Keratinocyte (primary cell): ENCODE measurements around the gene CPNE4. TPM values are rescaled to one million over a fixed set of nuclear protein-coding genes. Genes with fewer than 3 reads are reported as not detected.

Experiments used
- DNase-seq: peaks from one replicate; pipeline ENCODE4 v3.0.0-alpha.2; 2011; ENCODE audit warnings: low read depth, missing footprints, low spot score
- FAIRE-seq: peaks from 2 replicates; lab custom pipeline; 2011; peaks lifted over from hg19 to GRCh38; lab: Jason Lieb, UNC
- H2AFZ ChIP-seq: 2 replicates; pipeline ENCODE4 v1.6.0; 2012; ENCODE audit warnings: low read length, control low read depth, inconsistent platforms; ENCODE audit not compliant: control insufficient read depth
- H3K27ac ChIP-seq: 2 replicates; pipeline ENCODE4 v1.5.1; 2011; ENCODE audit warnings: low read length; ENCODE audit not compliant: control insufficient read depth, insufficient read depth
- H3K27me3 ChIP-seq: 3 replicates; pipeline ENCODE4 v1.6.0; 2011; ENCODE audit warnings: low read length; ENCODE audit not compliant: control insufficient read depth, insufficient read depth; ENCODE audit errors: extremely low read depth
- H3K36me3 ChIP-seq, 2 experiments: 2 replicates in 1 of 2; 3 replicates in 1 of 2; pipeline ENCODE4 v1.5.1; 2011; ENCODE audit warnings: low read length in 2 of 2, mild to moderate bottlenecking in 1 of 2; ENCODE audit not compliant: control insufficient read depth in 2 of 2, insufficient read depth in 2 of 2; ENCODE audit errors: extremely low read depth in 1 of 2
- H3K4me1 ChIP-seq: 3 replicates; pipeline ENCODE4 v1.5.1; 2011; ENCODE audit warnings: low read length; ENCODE audit not compliant: control insufficient read depth, insufficient read depth; ENCODE audit errors: extremely low read depth
- H3K4me2 ChIP-seq: 3 replicates; pipeline ENCODE4 v1.6.0; 2011; ENCODE audit warnings: low read depth, low read length; ENCODE audit not compliant: control insufficient read depth, insufficient read depth; ENCODE audit errors: extremely low read depth
- H3K4me3 ChIP-seq, 3 experiments: fragments of 200-600 bp in 1 of 3; sonication (generic) in 1 of 3; 2 replicates in 2 of 3; 3 replicates in 1 of 3; pipeline ENCODE4 v1.5.1; 2011 to 2016; ENCODE audit warnings: low read length in 3 of 3, mild to moderate bottlenecking in 3 of 3, control low read depth in 2 of 3, inconsistent platforms in 1 of 3, low read depth in 1 of 3, mixed read lengths in 1 of 3, mixed run types in 1 of 3, moderate library complexity in 1 of 3; ENCODE audit not compliant: control insufficient read depth in 2 of 3, insufficient read depth in 2 of 3; ENCODE audit errors: extremely low read depth in 1 of 3
- H3K79me2 ChIP-seq: 2 replicates; pipeline ENCODE4 v1.6.0; 2012; ENCODE audit warnings: low read length; ENCODE audit not compliant: control insufficient read depth, insufficient read depth
- H3K9ac ChIP-seq: 3 replicates; pipeline ENCODE4 v1.6.0; 2011; ENCODE audit warnings: low read length; ENCODE audit not compliant: control insufficient read depth, insufficient read depth; ENCODE audit errors: extremely low read depth
- H3K9me1 ChIP-seq: 3 replicates; pipeline ENCODE4 v1.6.0; 2011; ENCODE audit warnings: low read length; ENCODE audit not compliant: control insufficient read depth, insufficient read depth; ENCODE audit errors: extremely low read depth
- H3K9me3 ChIP-seq: 2 replicates; pipeline ENCODE4 v1.5.1; 2012; ENCODE audit warnings: low read depth, low read length; ENCODE audit not compliant: control insufficient read depth
- H4K20me1 ChIP-seq: 3 replicates; pipeline ENCODE4 v1.6.0; 2011; ENCODE audit warnings: low read length; ENCODE audit not compliant: control insufficient read depth, insufficient read depth; ENCODE audit errors: extremely low read depth
- CTCF ChIP-seq, 3 experiments: IDR thresholded peaks in 1 of 3; conservative IDR thresholded peaks in 1 of 3; optimal IDR thresholded peaks in 1 of 3; 2 replicates in 2 of 3; 3 replicates in 1 of 3; pipeline versions ENCODE3 to v1.5.1; 2011; ENCODE audit warnings: low read length in 3 of 3, mild to moderate bottlenecking in 3 of 3, moderate library complexity in 2 of 3, control low read depth in 1 of 3, inconsistent platforms in 1 of 3; ENCODE audit not compliant: insufficient read depth in 2 of 3; ENCODE audit errors: extremely low read depth in 1 of 3
- EZH2 ChIP-seq: IDR thresholded peaks from one replicate; pipeline ENCODE4 v1.6.1; 2012; ENCODE audit warnings: inconsistent platforms, mild to moderate bottlenecking, low read length, moderate library complexity
- dilution Hi-C: fragments of 300-500 bp; cut with MboI; formaldehyde crosslinking; loops from one replicate; pipeline ENCODE4 v1.7.0; 2020; ENCODE audit warnings: low sequenced_read_pairs; ENCODE audit not compliant: extremely low pct_ligation_motif_present
- polyA plus RNA-seq, 5 experiments: library from polyadenylated mRNA; depleted of rRNA in 3 of 5; stranded (reverse) in 3 of 5; stranded (forward) in 1 of 5; unstranded in 1 of 5; fragments of >200 nt; gene quantifications; 1 replicate in 1 of 5; 2 replicates in 3 of 5; 3 replicates in 1 of 5; pipeline versions ENCODE4 v1.2.1 to v1.2.3, GENCODE V29; 2011 to 2012; ENCODE audit warnings: missing spikeins in 2 of 5, low read depth in 1 of 5, low replicate concordance in 1 of 5

CPNE4 gene
- polyA plus RNA-seq, 1 donor (not counting 4 experiments of a cell fraction or from before 2014, with no cell fraction given), result 0.08 TPM

- TF ChIP-seq EZH2 (no peak), CTCF (optimal IDR thresholded peaks at IDR 0.05 in 1 of 3, IDR thresholded peaks at IDR 0.05 in 1 of 3, conservative IDR thresholded peaks at IDR 0.05 in 1 of 3; ENCODE audit: extremely low read depth in 1 of 3, insufficient read depth in 2 of 3, low read length in 3 of 3) (no peak)
- no peak for FAIRE-seq
- no peak for DNase-seq
Observed at GRCh38 chr3:131725414-131725813, 309.4 kb downstream of the CPNE4 start.

GRCh38 chr3:131723343-131723742, 311.5 kb downstream of the CPNE4 start:
- no peak overlapping the region for H3K4me3 ChIP-seq
- H3K9me3 ChIP-seq, result no peaks in the 10 kb centered on the region
- dilution Hi-C loops, result no loop called here

More at GRCh38 chr3:131725414-131725813, 309.4 kb downstream of the CPNE4 start:
- dilution Hi-C loops, result no loop called here
- Histone ChIP-seq H3K4me3 (no peak overlapping the region), H3K27me3 (no peaks in the 10 kb centered on the region), H4K20me1 (no peaks in the 10 kb centered on the region), H3K4me1 (no peaks in the 10 kb centered on the region), H3K9ac (no peak overlapping the region), H3K27ac (no peak overlapping the region), H3K36me3 (no peaks in the 10 kb centered on the region), H2AFZ (no peak overlapping the region), H3K79me2 (no peaks in the 10 kb centered on the region), H3K9me1 (no peaks in the 10 kb centered on the region), H3K4me2 (no peak overlapping the region), H3K9me3 (no peaks in the 10 kb centered on the region)

GRCh38 chr3:131717493-131717892, 317.3 kb downstream of the CPNE4 start:
- no peak overlapping the region for H3K9ac ChIP-seq
- no peak for FAIRE-seq

More at GRCh38 chr3:131723343-131723742, 311.5 kb downstream of the CPNE4 start:
- no peaks in the 10 kb centered on the region for H3K9me1 ChIP-seq
- H3K27ac ChIP-seq, result no peak overlapping the region
- no peak for FAIRE-seq
- H3K4me2 ChIP-seq, result no peak overlapping the region
- H3K79me2 ChIP-seq, result no peaks in the 10 kb centered on the region
- no peaks in the 10 kb centered on the region for H4K20me1 ChIP-seq
- H3K4me1 ChIP-seq, result no peaks in the 10 kb centered on the region
- TF ChIP-seq EZH2, result no peak
- no peaks in the 10 kb centered on the region for H3K27me3 ChIP-seq
- no peak for DNase-seq
- H3K9ac ChIP-seq, result no peak overlapping the region
- no peaks in the 10 kb centered on the region for H3K36me3 ChIP-seq
- H2AFZ ChIP-seq, result no peak overlapping the region

More at GRCh38 chr3:131717493-131717892, 317.3 kb downstream of the CPNE4 start:
- H4K20me1 ChIP-seq, result no peaks in the 10 kb centered on the region
- dilution Hi-C loops, result no loop called here
- no peak overlapping the region for H3K27ac ChIP-seq
- H3K79me2 ChIP-seq, result no peaks in the 10 kb centered on the region
- no peak overlapping the region for H2AFZ ChIP-seq
- no peaks in the 10 kb centered on the region for H3K9me3 ChIP-seq
- H3K9me1 ChIP-seq, result no peaks in the 10 kb centered on the region
- TF ChIP-seq CTCF (optimal IDR thresholded peaks at IDR 0.05 in 1 of 3, IDR thresholded peaks at IDR 0.05 in 1 of 3, conservative IDR thresholded peaks at IDR 0.05 in 1 of 3; ENCODE audit: extremely low read depth in 1 of 3, insufficient read depth in 2 of 3, low read length in 3 of 3) (no peak), EZH2 (no peak)
- H3K4me2 ChIP-seq, result no peak overlapping the region
- DNase-seq, result no peak
- H3K4me1 ChIP-seq, result no peaks in the 10 kb centered on the region
- no peaks in the 10 kb centered on the region for H3K36me3 ChIP-seq
- no peak overlapping the region for H3K4me3 ChIP-seq
- H3K27me3 ChIP-seq, result no peaks in the 10 kb centered on the region
